ENCODE results near the gene PADI2.

- TF ChIP-seq SPI1 (IDR thresholded peaks at IDR 0.05; ENCODE audit: low read depth, low read length): no peak
- TF ChIP-seq POLR2A (IDR thresholded peaks at IDR 0.05; ENCODE audit: low read depth, low read length): no peak
- no peak for TF ChIP-seq POLR2AphosphoS5 (IDR thresholded peaks at IDR 0.05; ENCODE audit: low read depth, low read length)
- no peak for TF ChIP-seq TAF1 (IDR thresholded peaks at IDR 0.05; ENCODE audit: low read depth, low read length)
- no peak for TF ChIP-seq POU2F2 (IDR thresholded peaks at IDR 0.05; ENCODE audit: low read depth, low read length)
- TF ChIP-seq PAX5 (IDR thresholded peaks at IDR 0.05; ENCODE audit: insufficient read depth, low read length, severe bottlenecking): no peak
These were observed 42.9 kb upstream of the PADI2 start for GRCh38 chr1:17161926-17162800.

All from GM12891 (cell line).